Suprapubic skin (tissue), 4 donors: Measurements from ENCODE around the gene GRIN3B.

Source experiments
- EP300 ChIP-seq: sonication (generic); formaldehyde crosslinking; IDR thresholded peaks from one replicate; pipeline ENCODE4 v1.6.1; 2017; ENCODE audit warnings: antibody characterized with exemption
- POLR2A ChIP-seq, 2 donors: fragments of 450-650 bp; IDR thresholded peaks; one replicate each; pipeline ENCODE4 v1.6.1; 2017; ENCODE audit warnings: antibody characterized with exemption in 2 of 2, mild to moderate bottlenecking in 2 of 2, moderate library complexity in 2 of 2
- POLR2AphosphoS5 ChIP-seq, 3 donors: sonication (generic); formaldehyde crosslinking; IDR thresholded peaks; one replicate each; pipeline ENCODE4 v1.6.1; 2017; ENCODE audit warnings: antibody characterized with exemption in 3 of 3
- TF ChIP-seq, protein P1 (sequence below), 2 donors: fragments of 200-600 bp in 1 of 2; fragments of 450-650 bp in 1 of 2; sonication (generic) in 1 of 2; IDR thresholded peaks; one replicate each; pipeline ENCODE4 v1.5.1; 2016 to 2019; ENCODE audit warnings: antibody characterized with exemption in 2 of 2, mild to moderate bottlenecking in 1 of 2, moderate library complexity in 1 of 2

DNA sequence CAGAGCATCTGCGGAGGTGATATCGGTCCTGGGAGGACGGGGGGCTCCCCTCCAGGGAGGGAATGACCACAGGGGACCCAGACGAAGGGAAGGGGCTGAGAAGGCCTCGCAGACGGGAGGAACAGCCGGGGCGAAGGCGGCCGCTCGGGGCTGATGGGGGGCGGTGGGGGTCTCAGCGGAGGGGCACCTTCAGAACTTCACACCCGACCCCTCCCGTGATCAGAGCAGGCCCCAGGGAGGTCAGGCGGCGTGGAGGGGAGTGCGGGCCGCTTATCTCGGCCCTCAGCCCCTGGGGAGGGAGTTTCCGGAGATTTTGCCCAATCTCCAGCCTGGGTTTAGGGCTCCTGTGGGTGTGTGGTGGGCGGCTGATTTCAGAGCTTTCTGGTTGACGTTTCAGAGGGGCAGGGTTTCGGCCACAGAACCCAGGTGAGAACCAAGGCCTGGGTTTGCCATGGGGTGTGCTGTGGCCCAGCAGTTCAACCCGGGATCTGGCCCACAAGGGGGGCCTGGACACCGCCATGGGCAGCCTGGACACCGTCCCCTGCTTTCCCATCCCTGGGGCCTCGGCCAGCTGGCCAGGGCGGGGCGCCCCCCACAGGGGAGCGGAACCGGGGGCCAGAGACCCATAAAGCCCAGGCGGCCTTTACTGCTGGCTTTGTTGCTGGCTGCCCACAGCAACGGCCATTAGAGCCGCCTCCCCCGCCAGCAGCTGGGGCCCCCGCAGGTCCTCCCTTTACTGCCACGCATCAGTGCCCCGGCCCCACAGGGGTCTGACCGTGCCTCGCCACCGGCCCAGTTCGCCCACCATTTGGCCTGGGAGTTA is 45.3 kb upstream of the GRIN3B start:
- TF ChIP-seq POLR2A (IDR thresholded peaks at IDR 0.05) (no peak), EP300 (no peak), POLR2AphosphoS5 (IDR thresholded peaks at IDR 0.05) (no peak)
- TF ChIP-seq, protein P1, sequence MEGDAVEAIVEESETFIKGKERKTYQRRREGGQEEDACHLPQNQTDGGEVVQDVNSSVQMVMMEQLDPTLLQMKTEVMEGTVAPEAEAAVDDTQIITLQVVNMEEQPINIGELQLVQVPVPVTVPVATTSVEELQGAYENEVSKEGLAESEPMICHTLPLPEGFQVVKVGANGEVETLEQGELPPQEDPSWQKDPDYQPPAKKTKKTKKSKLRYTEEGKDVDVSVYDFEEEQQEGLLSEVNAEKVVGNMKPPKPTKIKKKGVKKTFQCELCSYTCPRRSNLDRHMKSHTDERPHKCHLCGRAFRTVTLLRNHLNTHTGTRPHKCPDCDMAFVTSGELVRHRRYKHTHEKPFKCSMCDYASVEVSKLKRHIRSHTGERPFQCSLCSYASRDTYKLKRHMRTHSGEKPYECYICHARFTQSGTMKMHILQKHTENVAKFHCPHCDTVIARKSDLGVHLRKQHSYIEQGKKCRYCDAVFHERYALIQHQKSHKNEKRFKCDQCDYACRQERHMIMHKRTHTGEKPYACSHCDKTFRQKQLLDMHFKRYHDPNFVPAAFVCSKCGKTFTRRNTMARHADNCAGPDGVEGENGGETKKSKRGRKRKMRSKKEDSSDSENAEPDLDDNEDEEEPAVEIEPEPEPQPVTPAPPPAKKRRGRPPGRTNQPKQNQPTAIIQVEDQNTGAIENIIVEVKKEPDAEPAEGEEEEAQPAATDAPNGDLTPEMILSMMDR (IDR thresholded peaks at IDR 0.05), result no peak
